ENCODE data around the gene RPS14. TPM values are rescaled to one million over a fixed set of nuclear protein-coding genes. Genes with fewer than 3 reads are reported as not detected.
"Not testable (repeated sequence)": the region's sequence is repeated elsewhere in the genome, so short reads cannot be mapped to it uniquely, and the experiment has no call there.

The RPS14 gene
- polyA plus RNA-seq, 4 donors = 2,525 to 5,825 (median 4,194) TPM

GRCh38 chr5:150428106-150428876 is 21.2 kb downstream of the RPS14 start:
- peak overlapping the region in 2 of 3 donors; percentile 4 to 19 for H3K4me3 ChIP-seq (ENCODE audit: low read depth in 1 of 3, low read length in 3 of 3)
- peak overlapping the region; percentile 42 to 85 (median 67) for H3K27ac ChIP-seq (ENCODE audit: low read depth in 1 of 3, low read length in 2 of 3)
- H3K36me3 ChIP-seq (ENCODE audit: control insufficient read depth in 3 of 3, insufficient read depth in 2 of 3, low read depth in 1 of 3, low read length in 3 of 3) = no peaks in the 10 kb centered on the region
- DNase-seq (peak; percentile 85), FAIRE-seq (no peak)
- peaks cover 0 to 22% (median 3%) of the 10 kb centered on the region in 3 donors for H3K4me1 ChIP-seq (ENCODE audit: control insufficient read depth in 3 of 3, insufficient read depth in 2 of 3, low read depth in 1 of 3, low read length in 2 of 3)
- WGBS, 3 donors = 21 to 45% (median 39%) methylated on average over 17 to 18 of the region's 18 CpGs
- H3K9me3 ChIP-seq (ENCODE audit: control insufficient read depth in 2 of 2, insufficient read depth in 1 of 2, low read depth in 1 of 2, low read length in 1 of 2) = no peaks in the 10 kb centered on the region
- H3K27me3 ChIP-seq (ENCODE audit: control insufficient read depth in 3 of 3, insufficient read depth in 3 of 3, low read length in 3 of 3) = no peaks in the 10 kb centered on the region

- WGBS, 3 donors = 94 to 98% (median 95%) methylated on average over 9 of the region's 9 CpGs
- not testable (repeated sequence) for H3K9me3 ChIP-seq (ENCODE audit: control insufficient read depth in 2 of 2, insufficient read depth in 1 of 2, low read depth in 1 of 2, low read length in 1 of 2); H3K4me3 ChIP-seq (ENCODE audit: low read depth in 1 of 3, low read length in 3 of 3); FAIRE-seq; H3K27me3 ChIP-seq (ENCODE audit: control insufficient read depth in 3 of 3, insufficient read depth in 3 of 3, low read length in 3 of 3); DNase-seq; H3K27ac ChIP-seq (ENCODE audit: low read depth in 1 of 3, low read length in 2 of 3); H3K36me3 ChIP-seq (ENCODE audit: control insufficient read depth in 3 of 3, insufficient read depth in 2 of 3, low read depth in 1 of 3, low read length in 3 of 3)
- H3K4me1 ChIP-seq (ENCODE audit: control insufficient read depth in 3 of 3, insufficient read depth in 2 of 3, low read depth in 1 of 3, low read length in 2 of 3) = peaks cover 0 to 22% (median 3%) of the 10 kb centered on the region in 3 donors
Measured at GRCh38 chr5:150426165-150426564, 23.4 kb downstream of the RPS14 start.

GRCh38 chr5:150422758-150423157 is 26.8 kb downstream of the RPS14 start:
- Histone ChIP-seq H3K9me3 (ENCODE audit: control insufficient read depth in 2 of 2, insufficient read depth in 1 of 2, low read depth in 1 of 2, low read length in 1 of 2) (no peaks in the 10 kb centered on the region), H3K27ac (ENCODE audit: low read depth in 1 of 3, low read length in 2 of 3) (no peak overlapping the region), H3K36me3 (ENCODE audit: control insufficient read depth in 3 of 3, insufficient read depth in 2 of 3, low read depth in 1 of 3, low read length in 3 of 3) (no peaks in the 10 kb centered on the region), H3K27me3 (ENCODE audit: control insufficient read depth in 3 of 3, insufficient read depth in 3 of 3, low read length in 3 of 3) (no peaks in the 10 kb centered on the region), H3K4me3 (ENCODE audit: low read depth in 1 of 3, low read length in 3 of 3) (no peak overlapping the region), H3K4me1 (ENCODE audit: control insufficient read depth in 3 of 3, insufficient read depth in 2 of 3, low read depth in 1 of 3, low read length in 2 of 3) (peaks cover 0 to 5% (median 0%) of the 10 kb centered on the region in 3 donors)
- 62 to 79% (median 69%) methylated on average over 3 of the region's 3 CpGs for WGBS, 3 donors
- DNase-seq (no peak), FAIRE-seq (no peak)

GRCh38 chr5:150422075-150422474 is 27.5 kb downstream of the RPS14 start:
- H3K4me3 ChIP-seq (ENCODE audit: low read depth in 1 of 3, low read length in 3 of 3) = no peak overlapping the region
- 55 to 66% (median 63%) methylated on average over 4 of the region's 4 CpGs for WGBS, 3 donors
- no peak overlapping the region for H3K27ac ChIP-seq (ENCODE audit: low read depth in 1 of 3, low read length in 2 of 3)
- H3K27me3 ChIP-seq (ENCODE audit: control insufficient read depth in 3 of 3, insufficient read depth in 3 of 3, low read length in 3 of 3) = no peaks in the 10 kb centered on the region
- no peaks in the 10 kb centered on the region for H3K9me3 ChIP-seq (ENCODE audit: control insufficient read depth in 2 of 2, insufficient read depth in 1 of 2, low read depth in 1 of 2, low read length in 1 of 2)
- H3K4me1 ChIP-seq (ENCODE audit: control insufficient read depth in 3 of 3, insufficient read depth in 2 of 3, low read depth in 1 of 3, low read length in 2 of 3) = no peaks in the 10 kb centered on the region
- DNase-seq (no peak), FAIRE-seq (no peak)
- H3K36me3 ChIP-seq (ENCODE audit: control insufficient read depth in 3 of 3, insufficient read depth in 2 of 3, low read depth in 1 of 3, low read length in 3 of 3) = no peaks in the 10 kb centered on the region

GRCh38 chr5:150419630-150420270 is 29.8 kb downstream of the RPS14 start:
- no peak overlapping the region for H3K27ac ChIP-seq (ENCODE audit: low read depth in 1 of 3, low read length in 2 of 3)
- H3K36me3 ChIP-seq (ENCODE audit: control insufficient read depth in 3 of 3, insufficient read depth in 2 of 3, low read depth in 1 of 3, low read length in 3 of 3) = no peaks in the 10 kb centered on the region
- no peak for FAIRE-seq
- H3K4me3 ChIP-seq (ENCODE audit: low read depth in 1 of 3, low read length in 3 of 3) = no peak overlapping the region
- no peaks in the 10 kb centered on the region for H3K9me3 ChIP-seq (ENCODE audit: control insufficient read depth in 2 of 2, insufficient read depth in 1 of 2, low read depth in 1 of 2, low read length in 1 of 2)
- no peaks in the 10 kb centered on the region for H3K4me1 ChIP-seq (ENCODE audit: control insufficient read depth in 3 of 3, insufficient read depth in 2 of 3, low read depth in 1 of 3, low read length in 2 of 3)
- 77 to 78% (median 77%) methylated on average over 7 of the region's 7 CpGs for WGBS, 3 donors
- DNase-seq = no peak
- no peaks in the 10 kb centered on the region for H3K27me3 ChIP-seq (ENCODE audit: control insufficient read depth in 3 of 3, insufficient read depth in 3 of 3, low read length in 3 of 3)

- not testable (repeated sequence) for H3K27me3 ChIP-seq (ENCODE audit: control insufficient read depth in 3 of 3, insufficient read depth in 3 of 3, low read length in 3 of 3); DNase-seq; H3K4me3 ChIP-seq (ENCODE audit: low read depth in 1 of 3, low read length in 3 of 3); H3K9me3 ChIP-seq (ENCODE audit: control insufficient read depth in 2 of 2, insufficient read depth in 1 of 2, low read depth in 1 of 2, low read length in 1 of 2); FAIRE-seq; H3K36me3 ChIP-seq (ENCODE audit: control insufficient read depth in 3 of 3, insufficient read depth in 2 of 3, low read depth in 1 of 3, low read length in 3 of 3)
- peaks cover 0 to 25% (median 0%) of the 10 kb centered on the region in 3 donors for H3K4me1 ChIP-seq (ENCODE audit: control insufficient read depth in 3 of 3, insufficient read depth in 2 of 3, low read depth in 1 of 3, low read length in 2 of 3)
- WGBS, 3 donors = 86 to 93% (median 93%) methylated on average over 16 of the region's 16 CpGs
- peak overlapping the region in 2 of 3 donors; percentile 96 for H3K27ac ChIP-seq (ENCODE audit: low read depth in 1 of 3, low read length in 2 of 3)
Measured at GRCh38 chr5:150413902-150414790, 35.4 kb downstream of the RPS14 start.

- FAIRE-seq = no peak
- peak overlapping the region; percentile 74 to 96 (median 96) for H3K27ac ChIP-seq (ENCODE audit: low read depth in 1 of 3, low read length in 2 of 3)
Measured at GRCh38 chr5:150413176-150413901, 36.2 kb downstream of the RPS14 start.

More at GRCh38 chr5:150413176-150413901, 36.2 kb downstream of the RPS14 start:
- no peaks in the 10 kb centered on the region for H3K27me3 ChIP-seq (ENCODE audit: control insufficient read depth in 3 of 3, insufficient read depth in 3 of 3, low read length in 3 of 3)
- DNase-seq = no peak
- peak overlapping the region in 2 of 3 donors; percentile 52 to 77 for H3K4me3 ChIP-seq (ENCODE audit: low read depth in 1 of 3, low read length in 3 of 3)
- peaks cover 0 to 4% (median 0%) of the 10 kb centered on the region in 3 donors for H3K36me3 ChIP-seq (ENCODE audit: control insufficient read depth in 3 of 3, insufficient read depth in 2 of 3, low read depth in 1 of 3, low read length in 3 of 3)
- peaks cover 0 to 25% (median 0%) of the 10 kb centered on the region in 3 donors for H3K4me1 ChIP-seq (ENCODE audit: control insufficient read depth in 3 of 3, insufficient read depth in 2 of 3, low read depth in 1 of 3, low read length in 2 of 3)
- 40 to 50% (median 42%) methylated on average over 12 of the region's 12 CpGs for WGBS, 3 donors
- H3K9me3 ChIP-seq (ENCODE audit: control insufficient read depth in 2 of 2, insufficient read depth in 1 of 2, low read depth in 1 of 2, low read length in 1 of 2) = no peaks in the 10 kb centered on the region

Data from small intestine (tissue), 7 donors.